GM12892 (cell line): Measurements from ENCODE around the gene PIP5K1C.

Experiments used
- POLR2A ChIP-seq: IDR thresholded peaks from 2 replicates; pipeline ENCODE4 v1.6.1; 2011; ENCODE audit warnings: low read depth, low read length, control low read depth
- POLR2AphosphoS5 ChIP-seq: IDR thresholded peaks from 2 replicates; pipeline ENCODE4 v1.6.1; 2011; ENCODE audit warnings: low read depth, low read length, control low read depth
- TAF1 ChIP-seq: IDR thresholded peaks from 2 replicates; pipeline ENCODE4 v1.6.1; 2011; ENCODE audit warnings: low read depth, mild to moderate bottlenecking, control low read depth, low read length, borderline replicate concordance

DNA sequence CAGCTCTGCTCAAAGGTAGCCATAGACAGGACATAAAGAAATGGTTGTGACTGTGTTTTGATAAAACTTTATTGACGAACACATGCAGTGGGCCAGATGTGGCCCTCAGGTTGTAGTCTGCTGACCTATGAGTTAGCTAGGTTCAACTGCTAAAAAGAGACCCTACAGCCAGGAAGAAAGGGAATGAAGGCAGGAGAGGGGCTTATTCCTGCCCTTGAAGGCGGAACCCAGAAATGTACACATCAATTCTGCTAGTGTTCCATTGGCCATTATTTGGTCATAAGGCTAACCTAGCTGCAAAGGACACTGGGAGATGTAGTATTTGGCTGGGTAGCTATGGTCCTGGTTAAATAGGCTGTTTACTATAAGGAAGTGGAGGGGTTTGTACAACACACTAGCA, 43.2 kb upstream of the PIP5K1C start:
- no peak for TF ChIP-seq POLR2A
- no peak for TF ChIP-seq TAF1
- no peak for TF ChIP-seq POLR2AphosphoS5
